Amniotic epithelial cell (primary cell): ENCODE data around the gene STYXL1.

ENCODE experiments used
- DNase-seq: peaks from one replicate; pipeline ENCODE4 v3.0.0-alpha.2; 2010; ENCODE audit warnings: low read depth

Gene STYXL1

DNA sequence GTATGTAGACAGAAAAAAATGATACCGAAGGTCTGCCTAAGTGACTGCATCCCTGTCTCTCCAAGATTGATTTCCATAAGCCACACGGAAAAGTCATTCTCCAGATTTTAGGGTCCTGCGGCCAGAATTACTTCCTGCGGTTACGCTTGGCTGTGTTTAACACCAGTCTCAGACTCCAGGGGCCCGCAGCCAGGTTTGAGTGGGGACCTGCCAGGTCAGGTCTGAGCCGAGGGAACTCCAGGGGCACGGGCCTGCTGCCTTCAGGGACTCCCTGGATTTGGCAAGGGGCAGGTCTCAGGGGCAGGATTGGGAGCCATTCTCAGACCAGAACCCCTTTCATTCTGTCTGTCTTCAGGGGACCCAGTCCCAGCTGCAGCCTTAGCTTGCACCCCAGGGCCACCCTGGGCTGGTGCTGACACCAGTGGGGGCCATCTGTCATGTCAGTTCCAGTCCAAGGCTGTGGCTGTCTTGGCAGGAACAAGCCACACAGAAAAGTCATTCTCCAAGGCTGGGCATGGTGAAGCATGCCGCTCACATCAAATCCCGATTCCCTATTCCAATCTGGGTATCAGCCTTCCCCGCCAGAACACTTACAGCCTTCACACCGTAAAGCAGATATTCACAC is 92.4 kb downstream of the STYXL1 start:
- DNase-seq, result no peak

DNA sequence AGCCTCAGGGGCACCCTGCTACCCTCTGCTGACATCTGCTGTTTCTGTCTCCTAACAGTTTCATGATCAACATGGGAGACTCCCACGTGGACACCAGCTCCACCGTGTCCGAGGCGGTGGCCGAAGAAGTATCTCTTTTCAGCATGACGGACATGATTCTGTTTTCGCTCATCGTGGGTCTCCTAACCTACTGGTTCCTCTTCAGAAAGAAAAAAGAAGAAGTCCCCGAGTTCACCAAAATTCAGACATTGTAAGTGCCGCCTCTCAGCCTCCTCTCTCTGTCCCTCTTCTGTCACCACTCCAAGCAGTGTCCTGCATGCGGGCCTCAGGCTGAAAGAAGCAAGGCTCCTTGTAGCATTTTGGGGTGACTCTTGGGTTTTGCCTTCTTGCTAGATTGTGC is 93.9 kb downstream of the STYXL1 start:
- no peak for DNase-seq

GRCh38 chr7:75953431-75953830 is 94.4 kb downstream of the STYXL1 start:
- DNase-seq, result no peak

- peak; percentile 94 for DNase-seq
These were observed 96.3 kb downstream of the STYXL1 start for GRCh38 chr7:75951506-75951905.

- peak; percentile 42 for DNase-seq
These were observed 97.6 kb downstream of the STYXL1 start for GRCh38 chr7:75950111-75950681.

- no peak for DNase-seq
These were observed 99.6 kb downstream of the STYXL1 start for GRCh38 chr7:75948179-75948578.
